ENCODE data around the gene OGFOD1. TPM values are rescaled to one million over a fixed set of nuclear protein-coding genes. Genes with fewer than 3 reads are reported as not detected.

Gene OGFOD1
- total and polyA plus RNA-seq, 2 donors (not counting 1 experiment from before 2014, with no cell fraction given), result 54.7 to 101 TPM

- H3K79me2 ChIP-seq (ENCODE audit: control insufficient read depth, insufficient read depth, low read length), result no peaks in the 10 kb centered on the region
- TF ChIP-seq EZH2 (IDR thresholded peaks at IDR 0.05; ENCODE audit: low read length, missing control alignments) (no peak), CTCF (conservative IDR thresholded peaks at IDR 0.05 in 1 of 2, IDR thresholded peaks at IDR 0.05 in 1 of 2; ENCODE audit: low read depth in 1 of 2, low read length in 2 of 2) (no peak)
- no peak overlapping the region for H3K9ac ChIP-seq (ENCODE audit: insufficient read depth, low read length)
- no peak overlapping the region for H3K4me3 ChIP-seq (replicated peaks in 1 of 4; ENCODE audit: control extremely low read depth in 1 of 4, insufficient read depth in 1 of 4, low read depth in 3 of 4, low read length in 4 of 4)
- H3K9me3 ChIP-seq (ENCODE audit: control insufficient read depth, insufficient read depth, low read depth, low read length), result no peaks in the 10 kb centered on the region
- no peak overlapping the region for H3K27ac ChIP-seq (ENCODE audit: insufficient read depth, low read length)
- peaks cover 4% of the 10 kb centered on the region for H3K36me3 ChIP-seq (ENCODE audit: control insufficient read depth, insufficient read depth, low read length)
- no peaks in the 10 kb centered on the region for H3K4me1 ChIP-seq (ENCODE audit: control insufficient read depth, extremely low read depth, insufficient read depth, low read length)
- H2AFZ ChIP-seq (ENCODE audit: low read length), result no peak overlapping the region
- DNase-seq (ENCODE audit: low read depth in 2 of 2), result no peak
- H3K4me2 ChIP-seq (ENCODE audit: extremely low read depth, insufficient read depth, low read length), result no peak overlapping the region
- no peaks in the 10 kb centered on the region for H4K20me1 ChIP-seq (ENCODE audit: control insufficient read depth, extremely low read depth, insufficient read depth, low read length)
- H3K27me3 ChIP-seq (ENCODE audit: control insufficient read depth, insufficient read depth, low read length), result no peaks in the 10 kb centered on the region
These were observed 15.1 kb upstream of the OGFOD1 start for GRCh38 chr16:56436258-56436657.

GRCh38 chr16:56438038-56438437, 13.3 kb upstream of the OGFOD1 start:
- Histone ChIP-seq H3K79me2 (ENCODE audit: control insufficient read depth, insufficient read depth, low read length) (no peaks in the 10 kb centered on the region), H3K4me1 (ENCODE audit: control insufficient read depth, extremely low read depth, insufficient read depth, low read length) (no peaks in the 10 kb centered on the region), H3K4me3 (replicated peaks in 1 of 4; ENCODE audit: control extremely low read depth in 1 of 4, insufficient read depth in 1 of 4, low read depth in 3 of 4, low read length in 4 of 4) (no peak overlapping the region), H2AFZ (ENCODE audit: low read length) (no peak overlapping the region), H3K27me3 (ENCODE audit: control insufficient read depth, insufficient read depth, low read length) (no peaks in the 10 kb centered on the region), H3K9me3 (ENCODE audit: control insufficient read depth, insufficient read depth, low read depth, low read length) (no peaks in the 10 kb centered on the region), H3K9ac (ENCODE audit: insufficient read depth, low read length) (no peak overlapping the region), H3K27ac (ENCODE audit: insufficient read depth, low read length) (no peak overlapping the region), H4K20me1 (ENCODE audit: control insufficient read depth, extremely low read depth, insufficient read depth, low read length) (no peaks in the 10 kb centered on the region), H3K4me2 (ENCODE audit: extremely low read depth, insufficient read depth, low read length) (no peak overlapping the region), H3K36me3 (ENCODE audit: control insufficient read depth, insufficient read depth, low read length) (peaks cover 2% of the 10 kb centered on the region)
- no peak for DNase-seq (ENCODE audit: low read depth in 2 of 2)
- TF ChIP-seq CTCF (conservative IDR thresholded peaks at IDR 0.05 in 1 of 2, IDR thresholded peaks at IDR 0.05 in 1 of 2; ENCODE audit: low read depth in 1 of 2, low read length in 2 of 2) (no peak), EZH2 (IDR thresholded peaks at IDR 0.05; ENCODE audit: low read length, missing control alignments) (no peak)

GRCh38 chr16:56447286-56447685, 4.1 kb upstream of the OGFOD1 start:
- no peak for DNase-seq (ENCODE audit: low read depth in 2 of 2)

More at GRCh38 chr16:56447286-56447685, 4.1 kb upstream of the OGFOD1 start:
- H3K36me3 ChIP-seq (ENCODE audit: control insufficient read depth, insufficient read depth, low read length), result no peaks in the 10 kb centered on the region
- H3K27me3 ChIP-seq (ENCODE audit: control insufficient read depth, insufficient read depth, low read length), result no peaks in the 10 kb centered on the region
- no peak overlapping the region for H3K4me3 ChIP-seq (replicated peaks in 1 of 4; ENCODE audit: control extremely low read depth in 1 of 4, insufficient read depth in 1 of 4, low read depth in 3 of 4, low read length in 4 of 4)
- peaks cover 3% of the 10 kb centered on the region for H3K4me1 ChIP-seq (ENCODE audit: control insufficient read depth, extremely low read depth, insufficient read depth, low read length)
- no peak overlapping the region for H3K9ac ChIP-seq (ENCODE audit: insufficient read depth, low read length)
- peaks cover 55% of the 10 kb centered on the region for H3K79me2 ChIP-seq (ENCODE audit: control insufficient read depth, insufficient read depth, low read length)
- H4K20me1 ChIP-seq (ENCODE audit: control insufficient read depth, extremely low read depth, insufficient read depth, low read length), result no peaks in the 10 kb centered on the region
- H3K4me2 ChIP-seq (ENCODE audit: extremely low read depth, insufficient read depth, low read length), result no peak overlapping the region
- no peaks in the 10 kb centered on the region for H3K9me3 ChIP-seq (ENCODE audit: control insufficient read depth, insufficient read depth, low read depth, low read length)
- TF ChIP-seq EZH2 (IDR thresholded peaks at IDR 0.05; ENCODE audit: low read length, missing control alignments) (no peak), CTCF (conservative IDR thresholded peaks at IDR 0.05 in 1 of 2, IDR thresholded peaks at IDR 0.05 in 1 of 2; ENCODE audit: low read depth in 1 of 2, low read length in 2 of 2) (no peak)
- no peak overlapping the region for H2AFZ ChIP-seq (ENCODE audit: low read length)
- H3K27ac ChIP-seq (ENCODE audit: insufficient read depth, low read length), result no peak overlapping the region

Data from fibroblast of lung (primary cell).